ENCODE results near the gene SMURF1.

SMURF1 gene

DNA sequence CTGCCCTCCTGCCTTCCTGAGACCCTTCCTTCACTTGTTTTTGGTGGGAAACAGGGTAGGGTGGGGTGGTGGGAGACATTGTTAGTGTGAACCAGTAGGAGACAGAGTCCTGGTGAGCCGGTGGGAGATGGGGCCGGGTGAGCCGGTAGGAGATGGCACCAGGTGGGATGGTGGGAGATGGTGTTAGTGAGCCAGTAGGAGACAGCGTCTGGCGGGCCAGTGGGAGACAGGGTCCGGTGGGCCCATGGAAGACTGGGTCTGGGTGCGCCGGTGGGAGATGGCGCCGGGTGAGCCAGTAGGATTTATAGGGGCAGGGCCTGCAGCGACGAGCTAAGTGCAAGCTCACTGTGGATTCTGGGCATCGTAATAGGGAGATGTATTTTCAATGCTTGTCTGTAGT lies 148.8 kb downstream of the SMURF1 start:
- H3K9ac ChIP-seq = no peak overlapping the region
- no peak overlapping the region for H3K4me2 ChIP-seq (ENCODE audit: low read length)
- TF ChIP-seq, protein P1, sequence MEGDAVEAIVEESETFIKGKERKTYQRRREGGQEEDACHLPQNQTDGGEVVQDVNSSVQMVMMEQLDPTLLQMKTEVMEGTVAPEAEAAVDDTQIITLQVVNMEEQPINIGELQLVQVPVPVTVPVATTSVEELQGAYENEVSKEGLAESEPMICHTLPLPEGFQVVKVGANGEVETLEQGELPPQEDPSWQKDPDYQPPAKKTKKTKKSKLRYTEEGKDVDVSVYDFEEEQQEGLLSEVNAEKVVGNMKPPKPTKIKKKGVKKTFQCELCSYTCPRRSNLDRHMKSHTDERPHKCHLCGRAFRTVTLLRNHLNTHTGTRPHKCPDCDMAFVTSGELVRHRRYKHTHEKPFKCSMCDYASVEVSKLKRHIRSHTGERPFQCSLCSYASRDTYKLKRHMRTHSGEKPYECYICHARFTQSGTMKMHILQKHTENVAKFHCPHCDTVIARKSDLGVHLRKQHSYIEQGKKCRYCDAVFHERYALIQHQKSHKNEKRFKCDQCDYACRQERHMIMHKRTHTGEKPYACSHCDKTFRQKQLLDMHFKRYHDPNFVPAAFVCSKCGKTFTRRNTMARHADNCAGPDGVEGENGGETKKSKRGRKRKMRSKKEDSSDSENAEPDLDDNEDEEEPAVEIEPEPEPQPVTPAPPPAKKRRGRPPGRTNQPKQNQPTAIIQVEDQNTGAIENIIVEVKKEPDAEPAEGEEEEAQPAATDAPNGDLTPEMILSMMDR (IDR thresholded peaks at IDR 0.05) = no peak
- H3K27ac ChIP-seq = no peak overlapping the region
- no peak overlapping the region for H3K4me3 ChIP-seq (ENCODE audit: low read depth, low read length)
- no peaks in the 10 kb centered on the region for H3K9me3 ChIP-seq (ENCODE audit: control insufficient read depth, low read length)
- H3K4me1 ChIP-seq = no peaks in the 10 kb centered on the region
- no peaks in the 10 kb centered on the region for H3K36me3 ChIP-seq (ENCODE audit: control insufficient read depth, insufficient read depth, low read length)
- H3K79me2 ChIP-seq = peaks cover 9% of the 10 kb centered on the region
- H2AFZ ChIP-seq = no peak overlapping the region
- no peaks in the 10 kb centered on the region for H3K27me3 ChIP-seq (ENCODE audit: control insufficient read depth, insufficient read depth, low read length)

DNA sequence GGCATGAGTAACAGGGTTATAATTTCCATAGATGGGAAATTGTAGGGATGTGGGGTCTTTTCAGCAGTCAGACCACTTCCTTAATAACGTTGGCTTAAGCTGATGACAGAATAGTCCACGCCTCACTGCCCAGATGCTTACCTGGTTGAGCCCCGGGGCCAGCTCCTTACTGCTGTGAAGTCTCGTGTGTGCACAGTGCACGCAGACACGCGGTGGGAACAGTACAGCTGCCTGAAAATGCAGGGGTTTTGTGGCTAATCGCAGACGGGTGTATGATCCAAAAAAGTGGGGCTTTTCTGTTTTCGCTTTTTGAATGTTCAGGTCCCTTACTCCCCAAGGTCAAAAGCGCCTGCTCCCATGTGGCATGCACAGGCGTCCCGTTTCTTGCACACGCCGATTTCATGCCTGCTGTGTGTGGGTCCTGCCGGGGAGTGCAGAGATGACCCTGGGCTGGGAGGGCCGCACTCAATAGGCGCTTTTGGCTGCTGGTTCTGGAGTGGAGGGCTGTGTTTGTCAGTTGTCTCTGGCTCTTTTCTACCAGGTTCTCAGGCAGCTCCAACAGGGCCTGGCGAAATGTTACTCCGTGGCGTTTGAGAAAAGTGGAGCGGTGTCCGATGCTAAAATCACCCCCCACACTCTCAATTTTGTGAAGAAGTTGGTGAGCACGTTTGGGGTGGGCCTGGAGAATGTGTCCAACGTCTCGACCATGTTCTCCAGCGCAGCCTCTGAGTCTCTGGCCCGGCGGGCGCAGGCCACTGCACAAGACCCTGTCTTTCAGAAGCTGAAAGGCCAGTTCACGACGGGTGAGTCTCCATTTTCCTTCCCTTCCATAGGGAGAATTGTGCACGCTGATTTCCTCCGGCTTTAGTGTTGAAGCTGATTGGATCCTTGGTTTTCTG lies 149.6 kb downstream of the SMURF1 start:
- TF ChIP-seq, protein P1 (IDR thresholded peaks at IDR 0.05) = no peak
- Histone ChIP-seq H2AFZ (no peak overlapping the region), H3K9ac (no peak overlapping the region), H3K27ac (no peak overlapping the region), H3K4me3 (ENCODE audit: low read depth, low read length) (no peak overlapping the region), H3K27me3 (ENCODE audit: control insufficient read depth, insufficient read depth, low read length) (no peaks in the 10 kb centered on the region), H3K79me2 (peaks cover 9% of the 10 kb centered on the region), H3K9me3 (ENCODE audit: control insufficient read depth, low read length) (no peaks in the 10 kb centered on the region), H3K4me1 (no peaks in the 10 kb centered on the region), H3K4me2 (ENCODE audit: low read length) (no peak overlapping the region), H3K36me3 (ENCODE audit: control insufficient read depth, insufficient read depth, low read length) (no peaks in the 10 kb centered on the region)

DNA sequence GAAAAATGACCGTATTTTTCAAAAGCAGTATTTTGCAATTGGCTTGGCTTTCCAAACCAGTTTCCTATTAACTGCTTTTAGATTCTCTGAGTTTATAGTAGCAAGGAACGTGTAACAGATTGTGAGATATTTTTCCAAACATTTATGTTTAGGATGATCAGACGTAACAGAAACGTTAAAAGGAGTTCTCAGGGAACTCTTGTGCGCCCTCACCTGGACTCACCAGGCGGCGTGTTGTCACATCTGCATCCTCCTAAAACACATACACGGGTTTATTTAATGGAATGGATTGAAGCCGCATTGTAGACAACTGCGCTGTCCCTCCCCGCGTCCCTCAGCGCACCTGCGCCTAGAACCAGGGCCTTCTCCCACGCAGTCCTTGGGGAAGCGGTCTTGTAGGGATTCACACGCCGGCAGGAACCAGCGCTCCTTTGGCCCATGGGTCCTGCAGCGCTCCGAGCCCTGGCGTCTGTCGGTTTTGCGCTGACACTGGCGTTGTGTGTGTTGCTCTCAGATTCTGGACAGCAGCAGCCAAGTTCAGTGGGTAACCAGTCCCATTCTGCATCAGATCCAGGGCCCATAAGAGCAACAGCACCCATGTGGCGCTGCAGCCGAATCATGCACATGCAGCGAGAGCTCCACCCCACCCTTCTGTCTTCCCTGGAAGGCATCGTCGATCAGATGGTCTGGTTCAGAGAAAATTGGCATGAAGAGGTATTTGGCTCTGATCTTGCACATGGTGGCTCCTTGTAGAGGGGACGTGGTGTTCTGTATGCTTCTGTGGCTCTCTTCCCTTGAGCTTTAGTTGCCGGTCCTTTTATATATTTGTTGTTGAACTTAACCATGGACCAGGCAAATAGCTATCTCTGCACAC lies 150.6 kb downstream of the SMURF1 start:
- TF ChIP-seq, protein P1 (IDR thresholded peaks at IDR 0.05) = no peak
- no peak overlapping the region for H3K27ac ChIP-seq
- no peak overlapping the region for H3K4me2 ChIP-seq (ENCODE audit: low read length)
- H3K9me3 ChIP-seq (ENCODE audit: control insufficient read depth, low read length) = no peaks in the 10 kb centered on the region
- no peaks in the 10 kb centered on the region for H3K27me3 ChIP-seq (ENCODE audit: control insufficient read depth, insufficient read depth, low read length)
- H3K79me2 ChIP-seq = peaks cover 13% of the 10 kb centered on the region
- no peaks in the 10 kb centered on the region for H3K4me1 ChIP-seq
- H2AFZ ChIP-seq = no peak overlapping the region
- H3K9ac ChIP-seq = no peak overlapping the region
- H3K4me3 ChIP-seq (ENCODE audit: low read depth, low read length) = no peak overlapping the region
- no peaks in the 10 kb centered on the region for H3K36me3 ChIP-seq (ENCODE audit: control insufficient read depth, insufficient read depth, low read length)

DNA sequence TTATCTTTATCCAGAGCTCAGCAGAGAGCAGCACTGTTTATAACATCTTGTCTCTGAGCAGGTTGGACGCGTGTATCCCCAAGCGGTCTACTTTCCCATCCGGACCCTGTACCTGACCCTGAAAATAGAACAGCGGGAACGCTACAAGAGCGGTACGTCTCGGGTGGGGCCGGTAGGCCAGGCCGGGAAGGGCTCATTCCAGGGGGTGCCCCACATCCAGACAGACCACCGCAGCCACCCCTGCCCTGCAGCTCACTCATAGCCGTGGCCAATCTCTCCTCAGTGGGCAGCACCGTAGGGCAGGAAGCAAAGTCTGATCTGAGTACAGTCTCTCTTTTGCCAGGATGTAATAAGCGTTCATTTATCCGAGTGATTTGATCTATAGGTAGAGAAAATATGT lies 151.8 kb downstream of the SMURF1 start:
- no peak overlapping the region for H3K9ac ChIP-seq
- H3K4me2 ChIP-seq (ENCODE audit: low read length) = no peak overlapping the region
- H3K27me3 ChIP-seq (ENCODE audit: control insufficient read depth, insufficient read depth, low read length) = no peaks in the 10 kb centered on the region
- no peaks in the 10 kb centered on the region for H3K4me1 ChIP-seq
- H3K27ac ChIP-seq = no peak overlapping the region
- no peak overlapping the region for H2AFZ ChIP-seq
- no peaks in the 10 kb centered on the region for H3K36me3 ChIP-seq (ENCODE audit: control insufficient read depth, insufficient read depth, low read length)
- H3K4me3 ChIP-seq (ENCODE audit: low read depth, low read length) = no peak overlapping the region
- TF ChIP-seq, protein P1 (IDR thresholded peaks at IDR 0.05) = no peak
- H3K79me2 ChIP-seq = peaks cover 13% of the 10 kb centered on the region
- no peaks in the 10 kb centered on the region for H3K9me3 ChIP-seq (ENCODE audit: control insufficient read depth, low read length)

Measured in parathyroid adenoma (tissue), 2 donors.